M059J (cell line): ENCODE data around the gene CKB. TPM values are rescaled to one million over a fixed set of nuclear protein-coding genes. Genes with fewer than 3 reads are reported as not detected.
A peak's percentile ranks its signal among the peaks of the same experiment; 100 is the strongest.

Experiments used
- DNase-seq: peaks from one replicate; pipeline ENCODE4 v3.0.0-alpha.2; 2012; ENCODE audit warnings: low read depth
- total RNA-seq: library from RNA; depleted of rRNA; stranded (reverse); fragments of >200 nt; shearing (Covaris generic); gene quantifications from 2 replicates; pipeline ENCODE4 v1.2.3, GENCODE V29; 2014; rRNA removed

CKB gene
- total RNA-seq, 1 experiment from 2014 or later, result 42.2 TPM

DNA sequence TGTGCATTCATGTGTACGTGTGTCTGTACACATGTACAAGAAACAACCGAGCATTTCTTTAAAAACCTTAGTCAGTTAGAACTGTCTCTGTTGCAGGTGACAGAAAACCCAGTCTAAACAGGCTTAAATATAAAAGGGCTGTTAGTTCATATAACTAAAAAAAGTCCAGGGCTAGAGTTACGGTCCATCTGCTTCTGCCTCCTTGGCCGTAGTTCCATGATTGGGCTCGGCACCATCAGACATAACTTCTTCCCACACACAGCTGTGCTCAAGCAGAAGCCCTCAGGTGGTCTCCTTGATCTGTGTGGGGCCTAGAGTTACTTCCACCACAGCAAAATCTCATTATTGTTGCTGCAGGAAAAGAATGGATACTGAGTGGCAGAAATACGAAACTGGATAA lies 34.6 kb downstream of the CKB start:
- no peak for DNase-seq

DNA sequence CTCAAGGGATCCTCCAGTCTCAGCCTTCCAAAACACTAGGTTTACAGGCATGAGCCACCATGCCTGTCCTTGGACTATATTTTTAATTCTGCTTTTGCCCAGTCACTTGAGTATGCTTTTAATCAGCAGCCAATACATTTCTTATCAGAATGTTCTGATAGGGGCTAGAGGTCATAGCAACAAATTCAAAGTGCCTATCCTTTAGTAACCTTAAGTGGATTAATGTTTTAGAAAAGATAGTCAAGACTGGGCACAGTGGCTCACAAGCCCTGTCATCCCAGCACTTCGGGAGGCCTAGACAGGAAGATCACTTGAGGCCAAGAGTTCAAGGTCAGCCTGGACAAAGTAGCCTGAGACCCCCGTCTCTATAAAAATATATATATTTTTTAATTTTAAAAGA lies 37.1 kb downstream of the CKB start:
- no peak for DNase-seq

DNA sequence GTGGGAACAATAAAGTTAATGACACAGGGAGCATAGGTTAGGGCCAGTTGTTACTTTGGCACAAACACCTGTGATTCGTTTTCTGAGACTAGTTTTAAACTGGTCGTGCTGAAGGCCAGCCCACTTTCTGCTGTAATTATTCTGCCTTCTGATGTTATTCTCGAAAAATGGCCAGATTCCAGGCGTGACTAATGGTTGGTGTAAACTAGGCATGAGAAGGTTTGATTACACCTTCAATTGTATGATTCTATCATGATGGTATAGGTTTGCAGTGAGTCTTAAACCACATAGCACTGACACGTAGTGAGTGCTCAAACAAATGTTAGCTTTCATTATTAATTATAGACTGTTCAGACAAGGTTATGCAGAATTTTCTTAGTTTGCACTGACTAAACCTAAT lies 39.0 kb downstream of the CKB start:
- peak; percentile 93 for DNase-seq

DNA sequence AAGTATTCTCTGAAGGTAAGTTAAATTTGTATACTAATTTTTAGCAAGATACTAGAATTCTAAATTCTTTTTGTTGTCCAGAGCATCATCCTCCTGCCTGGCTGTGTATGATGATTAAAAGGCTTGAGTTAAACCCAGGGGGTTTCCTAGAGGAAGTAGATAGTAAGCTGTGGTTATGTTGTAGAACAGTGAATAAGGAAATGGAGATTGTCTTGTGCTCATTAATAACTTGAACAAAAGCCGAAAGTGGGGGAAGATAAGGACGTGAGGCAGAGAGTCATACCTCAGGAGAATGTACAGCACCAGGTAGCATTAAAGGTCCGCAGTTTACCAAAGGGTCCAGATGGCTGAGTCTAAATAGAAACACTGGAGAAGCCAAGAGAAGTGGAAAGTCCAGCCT lies 42.0 kb downstream of the CKB start:
- no peak for DNase-seq

DNA sequence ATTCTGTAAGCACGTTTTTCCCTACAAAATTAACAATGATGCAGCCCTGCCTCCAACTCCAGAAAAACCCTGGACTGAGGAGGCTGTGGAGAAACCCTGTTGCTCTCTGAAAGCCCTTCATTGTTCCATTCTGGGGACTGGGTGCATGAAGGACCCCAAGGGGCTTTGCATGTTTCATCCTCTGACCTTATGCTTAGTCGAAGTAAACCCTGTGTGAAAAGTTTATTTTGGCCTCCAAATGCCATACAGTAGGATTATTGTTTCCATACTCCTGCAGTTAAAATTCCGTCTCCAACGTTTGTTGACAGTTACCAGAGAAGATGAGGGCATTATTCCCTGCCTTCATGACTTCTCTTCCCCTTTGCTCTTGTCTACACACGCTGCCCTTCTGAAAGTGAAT lies 46.0 kb downstream of the CKB start:
- DNase-seq, result no peak

DNA sequence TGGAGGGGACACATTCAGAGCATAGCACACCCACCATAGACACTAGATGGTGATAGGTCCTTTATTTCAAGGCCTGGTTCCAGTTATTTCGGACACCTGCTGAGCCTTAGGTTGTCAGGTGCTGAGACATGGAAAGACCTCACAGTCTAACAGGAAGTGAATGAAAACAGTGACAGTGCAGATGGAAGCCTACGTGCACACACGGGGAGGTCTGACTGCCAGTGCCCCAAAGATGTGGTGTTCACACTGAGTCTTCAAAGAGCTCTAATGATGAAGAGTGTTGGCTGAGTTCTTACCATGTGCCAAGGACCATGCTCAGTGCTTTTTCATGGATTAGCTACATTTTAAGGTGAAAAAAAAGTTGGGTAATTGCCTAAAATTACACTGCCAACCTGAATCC lies 46.6 kb downstream of the CKB start:
- DNase-seq, result no peak

DNA sequence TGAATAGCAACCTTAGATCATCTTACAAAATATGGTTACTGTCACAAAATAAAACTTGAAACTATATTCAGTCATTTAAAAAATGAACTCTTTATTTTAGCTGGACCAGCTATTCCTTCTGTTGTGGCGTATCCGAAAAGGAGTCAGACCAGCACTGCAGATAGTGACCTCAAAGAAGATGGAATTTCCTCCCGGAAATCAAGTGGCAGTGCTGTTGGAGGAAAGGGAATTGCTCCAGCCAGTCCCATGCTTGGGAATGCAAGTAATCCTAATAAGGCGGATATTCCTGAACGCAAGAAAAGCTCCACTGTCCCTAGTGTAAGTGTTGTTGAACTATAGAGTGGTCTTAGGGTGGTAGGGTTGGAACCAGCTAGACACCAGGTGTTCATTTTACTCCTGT lies 47.7 kb downstream of the CKB start:
- no peak for DNase-seq

DNA sequence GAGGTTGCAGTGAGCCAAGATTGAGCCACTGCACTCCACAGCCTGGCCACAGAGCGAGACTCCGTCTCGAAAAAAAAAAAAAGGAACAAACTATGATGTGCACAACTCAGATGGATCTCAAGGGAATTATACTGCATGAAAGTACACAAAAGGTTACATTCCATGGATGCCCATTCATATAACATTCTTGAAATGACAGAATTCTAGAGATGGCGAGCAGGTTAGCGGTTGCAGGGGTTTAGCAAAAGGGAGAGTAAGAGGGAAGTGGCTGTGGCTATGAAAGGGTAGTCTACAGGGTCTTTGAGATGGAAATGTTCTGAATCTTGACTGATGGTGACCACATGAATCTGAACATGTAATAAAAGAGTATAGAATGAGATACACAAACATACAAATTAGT lies 49.7 kb downstream of the CKB start:
- no peak for DNase-seq

Other genes starting within 250 kb of the CKB start
- gene EIF5, start 188.6 kb downstream of the CKB start, total RNA-seq, result 98.4 and 136 TPM in 2 replicates
- 27.2 and 40.0 TPM in 2 replicates for gene MARK3, start 137.4 kb downstream of the CKB start, total RNA-seq
- gene TRMT61A, start 6.4 kb upstream of the CKB start, total RNA-seq, result 4.8 and 8.1 TPM in 2 replicates
- gene BAG5, start 39.8 kb upstream of the CKB start, total RNA-seq, result 18.6 and 22.6 TPM in 2 replicates
- gene COA8, start 40.1 kb upstream of the CKB start, total RNA-seq, result 17.7 and 30.7 TPM in 2 replicates
- 60.9 and 101 TPM in 2 replicates for gene KLC1, start 106.4 kb upstream of the CKB start, total RNA-seq
- 28.2 and 29.8 TPM in 2 replicates for gene XRCC3, start 192.6 kb upstream of the CKB start, total RNA-seq
- 27.6 and 32.3 TPM in 2 replicates for gene ZFYVE21, start 193.0 kb upstream of the CKB start, total RNA-seq